Activated CD4-positive, alpha-beta T cell treated with anti-CD3 and anti-CD28 coated beads for 48 hours (primary cell): ENCODE measurements around the gene LRRC75A.
A peak's percentile ranks its signal among the peaks of the same experiment; 100 is the strongest.
"Not testable (repeated sequence)": the region's sequence is repeated elsewhere in the genome, so short reads cannot be mapped to it uniquely, and the experiment has no call there.

Experiments
- DNase-seq: peaks from one replicate; pipeline ENCODE4 v3.0.0-alpha.2; 2020

The LRRC75A gene

GRCh38 chr17:16428098-16428882, 63.7 kb downstream of the LRRC75A start:
- peak; percentile 78 for DNase-seq

GRCh38 chr17:16427020-16427419, 65.0 kb downstream of the LRRC75A start:
- no peak for DNase-seq

GRCh38 chr17:16425698-16426659, 66.0 kb downstream of the LRRC75A start:
- no peak for DNase-seq

GRCh38 chr17:16425202-16425601, 66.8 kb downstream of the LRRC75A start:
- no peak for DNase-seq

GRCh38 chr17:16423226-16423872, 68.6 kb downstream of the LRRC75A start:
- no peak for DNase-seq

DNA sequence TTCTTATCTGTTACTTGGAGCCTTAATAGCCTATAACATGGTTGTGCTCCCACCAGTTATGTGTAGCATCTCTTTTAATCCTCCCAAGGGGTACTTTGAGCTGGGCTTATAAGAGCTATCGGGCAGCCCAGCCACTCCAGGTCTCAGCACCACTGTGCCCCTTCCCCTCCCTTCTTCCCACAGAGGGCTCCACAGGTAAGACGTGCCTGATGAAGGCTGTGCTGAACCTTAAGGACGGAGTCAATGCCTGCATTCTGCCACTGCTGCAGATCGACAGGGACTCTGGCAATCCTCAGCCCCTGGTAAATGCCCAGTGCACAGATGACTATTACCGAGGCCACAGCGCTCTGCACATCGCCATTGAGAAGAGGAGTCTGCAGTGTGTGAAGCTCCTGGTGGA, 69.6 kb downstream of the LRRC75A start:
- DNase-seq: no peak

DNA sequence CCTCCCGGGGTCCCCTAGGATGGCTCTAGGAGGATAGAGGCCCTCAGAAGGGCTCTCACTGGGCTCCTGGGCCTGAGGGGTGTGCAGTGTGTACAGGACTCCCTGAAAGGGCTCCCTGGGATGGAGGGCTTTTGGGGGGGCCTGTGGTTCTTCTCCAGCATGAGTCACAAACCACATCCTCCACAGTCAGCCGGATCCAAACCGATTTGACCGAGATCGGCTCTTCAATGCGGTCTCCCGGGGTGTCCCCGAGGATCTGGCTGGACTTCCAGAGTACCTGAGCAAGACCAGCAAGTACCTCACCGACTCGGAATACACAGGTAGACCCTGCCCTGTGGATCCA, 72.1 kb downstream of the LRRC75A start:
- peak; percentile 66 for DNase-seq

DNA sequence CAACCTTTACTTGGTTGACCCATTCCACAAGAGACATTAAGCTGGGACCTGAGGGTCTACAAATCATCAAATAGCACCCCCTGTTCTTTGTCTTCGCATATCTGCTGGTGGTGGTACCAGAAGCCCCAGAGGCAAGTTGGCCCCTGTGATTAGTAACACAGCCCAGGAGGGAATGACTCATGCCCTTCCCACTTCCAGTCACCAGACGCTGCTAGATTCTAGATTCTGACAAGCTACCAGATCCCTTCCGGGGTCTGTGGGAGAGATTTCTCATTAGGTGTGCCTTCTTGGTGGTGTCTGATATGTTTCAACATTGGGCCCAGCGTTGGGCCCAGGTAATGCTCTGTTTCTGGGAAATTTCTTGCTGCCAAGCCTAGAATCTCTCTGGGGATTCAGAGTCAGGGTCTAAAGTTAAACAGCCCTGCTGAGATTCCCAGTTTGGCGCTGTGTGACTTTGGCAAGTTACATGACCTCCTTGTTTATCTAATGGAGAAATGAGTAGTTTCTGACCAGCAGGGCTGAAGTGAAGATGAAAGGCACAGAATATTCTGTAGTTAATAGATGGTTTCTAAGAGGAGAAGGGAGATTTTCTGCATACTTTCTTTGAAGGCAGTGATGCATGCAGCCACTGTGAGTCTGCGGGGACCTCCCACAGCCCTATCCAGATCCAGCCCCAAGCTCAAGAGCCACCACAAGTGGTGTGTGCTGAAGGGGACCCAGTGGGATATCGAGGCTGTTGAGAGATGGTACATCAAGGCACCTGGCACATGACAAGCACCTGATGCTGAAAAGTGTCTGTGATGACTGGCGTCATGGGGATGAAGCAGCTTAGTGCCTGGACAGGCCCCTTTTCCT, 72.7 kb downstream of the LRRC75A start:
- DNase-seq: peak; percentile 81

- DNase-seq: peak; percentile 32
These were observed 73.3 kb downstream of the LRRC75A start for GRCh38 chr17:16418685-16419068.

DNA sequence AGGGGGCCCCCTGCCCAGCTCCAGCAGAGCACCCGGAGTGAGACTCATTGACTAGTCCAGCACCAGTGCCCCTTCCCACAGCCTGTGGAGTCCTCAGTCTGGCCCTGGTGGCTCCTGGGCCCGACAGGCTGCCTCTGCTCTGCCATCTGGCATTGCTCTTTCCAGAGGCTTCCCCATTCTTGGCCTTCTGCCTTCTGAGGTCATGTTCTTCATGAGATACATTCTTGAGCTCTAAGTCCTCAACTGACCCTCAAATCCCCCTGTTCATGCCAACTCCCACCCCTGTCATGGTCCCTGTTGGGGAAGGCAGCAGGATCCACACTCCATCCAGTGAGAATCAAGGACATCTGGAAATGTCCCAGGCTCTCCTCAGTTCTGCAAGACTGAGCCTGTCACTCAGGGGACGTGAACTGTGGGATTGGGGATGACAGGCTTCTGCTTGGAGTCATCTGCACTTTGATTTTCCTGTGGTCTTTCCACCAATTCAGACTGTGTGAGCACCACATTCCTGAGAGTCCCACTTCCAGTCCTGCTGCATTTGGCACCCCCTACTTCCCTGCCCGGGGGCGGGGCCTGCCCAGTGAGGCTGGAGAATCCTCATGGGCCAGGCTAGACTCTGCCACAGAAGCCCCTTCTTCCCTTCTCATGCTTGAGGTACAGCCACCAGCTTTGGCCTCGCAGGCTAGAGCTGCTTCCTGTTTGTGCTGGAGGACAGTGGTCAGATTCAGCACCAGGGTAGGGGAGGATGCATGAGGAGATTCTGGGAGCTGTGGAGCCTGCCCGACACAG, 73.9 kb downstream of the LRRC75A start:
- no peak for DNase-seq

GRCh38 chr17:16417399-16417798, 74.6 kb downstream of the LRRC75A start:
- DNase-seq: no peak

DNA sequence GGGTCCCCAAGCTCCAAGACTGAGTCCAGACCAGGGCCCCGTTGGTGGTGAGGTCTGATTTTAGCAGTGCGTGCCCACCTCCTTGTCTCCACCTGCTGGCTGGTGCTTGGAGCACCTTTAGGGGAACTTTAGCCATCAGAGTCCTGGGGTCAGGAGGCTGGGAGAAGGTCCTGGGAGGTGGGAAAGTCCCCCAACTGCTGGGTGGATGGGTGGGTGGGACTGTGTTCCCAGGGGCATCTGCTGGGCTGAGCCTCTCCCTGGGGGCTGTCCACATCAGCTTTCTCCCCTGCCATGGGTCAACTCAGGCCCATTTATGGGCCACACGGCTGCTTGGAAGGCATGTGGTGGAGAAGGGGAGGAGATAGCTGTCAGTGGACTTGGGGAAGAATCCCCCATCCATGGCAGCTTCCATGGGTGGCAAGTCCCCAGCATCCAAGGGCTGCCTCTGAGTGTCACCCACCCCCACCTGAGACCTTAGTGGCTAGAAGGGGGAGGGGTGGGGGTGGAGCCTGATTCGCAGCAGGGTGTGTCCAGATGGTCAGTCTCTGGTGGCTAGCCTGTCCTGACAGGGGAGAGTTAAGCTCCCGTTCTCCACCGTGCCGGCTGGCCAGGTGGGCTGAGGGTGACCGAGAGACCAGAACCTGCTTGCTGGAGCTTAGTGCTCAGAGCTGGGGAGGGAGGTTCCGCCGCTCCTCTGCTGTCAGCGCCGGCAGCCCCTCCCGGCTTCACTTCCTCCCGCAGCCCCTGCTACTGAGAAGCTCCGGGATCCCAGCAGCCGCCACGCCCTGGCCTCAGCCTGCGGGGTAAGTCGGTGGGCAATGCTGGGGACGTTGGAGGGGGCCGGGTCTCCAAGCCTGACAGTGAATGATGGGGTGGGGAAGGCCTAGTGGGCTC, 76.7 kb downstream of the LRRC75A start, which contains the start of gene TRPV2:
TSS of gene TRPV2 (plus strand) at position 541 of the 894 bp plus-strand sequence. CDS start 2,098 bp downstream, outside the sequence.
- peak; percentile 67 for DNase-seq

GRCh38 chr17:16407911-16408588, 83.9 kb downstream of the LRRC75A start:
- peak; percentile 35 for DNase-seq

- DNase-seq: no peak
These were observed 85.0 kb downstream of the LRRC75A start for GRCh38 chr17:16406742-16407674.

GRCh38 chr17:16403847-16404246, 88.1 kb downstream of the LRRC75A start:
- DNase-seq: not testable (repeated sequence)

DNA sequence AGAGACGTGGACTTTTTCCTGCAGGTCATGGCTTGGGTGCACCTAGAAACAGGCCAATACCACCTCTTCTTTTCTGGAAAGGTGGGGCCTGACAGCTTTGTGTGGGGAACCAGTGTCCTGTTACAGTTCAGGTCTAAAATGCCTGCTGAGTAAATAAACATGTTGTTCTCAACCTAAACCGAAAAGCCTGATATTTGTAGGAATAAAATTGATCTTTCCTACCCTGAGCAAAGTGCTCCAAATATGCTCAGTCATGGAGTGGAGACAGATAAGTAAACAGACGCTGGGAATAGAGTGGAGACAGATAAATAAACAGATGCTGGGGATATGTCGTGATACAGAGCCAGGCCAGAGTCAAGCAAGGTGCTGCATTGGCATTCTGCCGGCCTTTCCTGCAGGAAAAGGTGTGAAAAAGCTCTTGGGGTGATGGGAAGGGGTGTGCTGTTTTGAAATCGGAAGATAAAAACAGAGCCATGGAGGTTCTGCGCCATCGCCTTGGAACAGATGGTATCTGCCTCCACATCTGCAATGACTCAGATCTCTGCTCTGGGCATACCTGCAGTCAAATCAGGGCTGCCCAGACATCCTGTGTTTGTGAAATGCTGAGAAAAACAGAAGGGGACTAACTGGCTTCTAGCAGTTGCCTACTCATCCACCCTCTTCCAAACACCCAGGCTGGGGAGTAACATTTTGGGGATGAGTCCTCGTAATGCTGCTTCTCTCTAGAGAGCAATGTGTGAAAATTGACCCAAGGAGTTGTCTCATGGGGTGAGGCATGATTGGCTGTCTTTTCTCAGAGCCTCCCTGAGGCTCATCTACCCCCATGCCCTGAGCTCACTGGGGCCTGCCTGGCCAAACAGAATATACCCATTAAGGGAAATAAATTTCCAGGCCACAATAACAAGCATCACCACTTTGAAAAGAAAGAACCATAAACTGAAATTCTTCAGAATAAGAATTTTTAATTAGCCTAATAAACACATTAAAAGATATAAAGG, 93.4 kb downstream of the LRRC75A start:
- peak; percentile 47 for DNase-seq

DNA sequence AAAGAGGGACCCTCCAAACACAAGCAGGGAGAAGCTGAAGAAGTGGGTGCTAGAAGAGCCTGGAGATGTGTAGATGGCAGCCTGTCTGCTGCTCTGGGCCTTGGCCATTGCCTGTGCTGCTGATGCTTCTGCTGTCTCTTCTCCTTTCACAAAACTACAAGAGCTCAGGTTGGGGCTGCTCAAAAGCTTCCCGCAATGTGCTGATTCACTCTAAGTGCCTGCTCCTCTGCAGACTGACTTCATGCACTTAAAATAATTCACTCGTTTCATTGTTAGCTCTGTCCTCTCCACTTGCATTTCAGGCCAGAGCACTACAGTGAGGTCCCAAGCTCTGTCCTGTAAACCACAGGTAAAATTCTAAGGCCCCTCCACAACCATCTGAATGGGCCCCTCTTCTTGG, 95.3 kb downstream of the LRRC75A start:
- not testable (repeated sequence) for DNase-seq
